ENCODE results near the gene ESD.

DNA sequence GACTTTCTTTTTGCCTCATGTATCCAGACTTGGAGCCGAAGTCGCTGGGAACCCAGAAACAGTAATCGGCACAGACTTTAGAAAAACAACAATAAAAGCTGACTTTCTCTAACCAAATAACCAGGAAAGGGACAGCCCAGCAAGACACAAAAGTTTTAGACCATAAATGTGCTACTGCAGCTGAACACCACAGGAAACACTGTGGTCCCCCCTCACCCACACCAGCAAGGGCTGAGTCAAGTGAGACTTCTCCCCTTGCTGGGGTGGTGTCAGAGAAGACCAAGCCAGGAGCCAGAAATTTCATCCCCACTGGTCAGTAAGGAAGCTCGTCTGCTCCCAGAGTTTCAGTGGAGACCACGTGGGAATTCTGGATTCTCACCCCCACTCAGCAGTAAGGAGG lies 70.6 kb downstream of the ESD start:
- TF ChIP-seq POLR2AphosphoS5 (IDR thresholded peaks at IDR 0.05; ENCODE audit: low read depth, low read length) (peak; percentile 37; the same call in 1 of the 2 replicates), POU2F2 (IDR thresholded peaks at IDR 0.05; ENCODE audit: low read depth, low read length) (no peak), POLR2A (IDR thresholded peaks at IDR 0.05; ENCODE audit: low read depth, low read length) (no peak), TAF1 (IDR thresholded peaks at IDR 0.05; ENCODE audit: low read depth, low read length) (no peak), SPI1 (IDR thresholded peaks at IDR 0.05; ENCODE audit: low read depth, low read length) (no peak), PAX5 (IDR thresholded peaks at IDR 0.05; ENCODE audit: insufficient read depth, low read length, severe bottlenecking) (no peak)
